Measurements from ENCODE around the gene FIGLA.

FIGLA gene

GRCh38 chr2:70790136-70790828, at the start of gene FIGLA:
Gene FIGLA, minus strand, starts transcription at chr2:70790643. Its CDS starts 5 bp downstream, at chr2:70790638.
- DNase-seq = no peak

- DNase-seq = no peak
These were observed 47.8 kb upstream of the FIGLA start for GRCh38 chr2:70837980-70838925.

GRCh38 chr2:70835643-70836042, 45.2 kb upstream of the FIGLA start, which contains the start of gene CD207:
Gene CD207, minus strand, starts transcription at chr2:70835816. Its CDS starts 40 bp downstream, at chr2:70835776.
- DNase-seq = no peak

- DNase-seq = no peak
These were observed 44.4 kb upstream of the FIGLA start for GRCh38 chr2:70834881-70835280.

- no peak for DNase-seq
These were observed 43.7 kb upstream of the FIGLA start for GRCh38 chr2:70834106-70834505.

- no peak for DNase-seq
These were observed 42.8 kb upstream of the FIGLA start for GRCh38 chr2:70833246-70833645.

- DNase-seq = no peak
These were observed 41.9 kb upstream of the FIGLA start for GRCh38 chr2:70832386-70832785.

GRCh38 chr2:70831861-70832260, 41.4 kb upstream of the FIGLA start:
- DNase-seq = no peak

- DNase-seq = no peak
These were observed 39.9 kb upstream of the FIGLA start for GRCh38 chr2:70830366-70830765.

GRCh38 chr2:70829916-70830315, 39.5 kb upstream of the FIGLA start:
- DNase-seq = no peak

GRCh38 chr2:70828914-70829824, 38.7 kb upstream of the FIGLA start:
- DNase-seq = no peak

GRCh38 chr2:70828115-70828514, 37.7 kb upstream of the FIGLA start:
- no peak for DNase-seq

GRCh38 chr2:70827388-70827787, 36.9 kb upstream of the FIGLA start:
- DNase-seq = no peak

GRCh38 chr2:70826696-70827350, 36.4 kb upstream of the FIGLA start:
- no peak for DNase-seq

- DNase-seq = no peak
These were observed 32.8 kb upstream of the FIGLA start for GRCh38 chr2:70823249-70823648.

- DNase-seq = no peak
These were observed 32.4 kb upstream of the FIGLA start for GRCh38 chr2:70822843-70823242.

- DNase-seq = no peak
These were observed 30.1 kb upstream of the FIGLA start, which contains the start of gene CLEC4F for GRCh38 chr2:70820499-70820898. Gene CLEC4F, minus strand, starts transcription at chr2:70820599. Its CDS starts 76 bp downstream, at chr2:70820523.

- no peak for DNase-seq
These were observed 27.0 kb upstream of the FIGLA start for GRCh38 chr2:70817284-70817954.

GRCh38 chr2:70816726-70817125, 26.3 kb upstream of the FIGLA start:
- no peak for DNase-seq

GRCh38 chr2:70808983-70809958, 18.8 kb upstream of the FIGLA start:
- DNase-seq = no peak

GRCh38 chr2:70807828-70808118, 17.3 kb upstream of the FIGLA start:
- no peak for DNase-seq
